GM12878 (cell line): ENCODE data around the gene UBALD2.
A peak's percentile ranks its signal among the peaks of the same experiment; 100 is the strongest.

Source experiments
- CEBPB ChIP-seq, 2 experiments: fragments of 150-350 bp in 1 of 2; IDR thresholded peaks; 2 replicates each; pipeline ENCODE4 v1.6.1; 2012 to 2014; ENCODE audit warnings: low read depth in 2 of 2, low read length in 2 of 2, borderline replicate concordance in 1 of 2, inconsistent platforms in 1 of 2
- KDM1A ChIP-seq: fragments of 200-600 bp; sonication (generic); IDR thresholded peaks from 2 replicates; pipeline ENCODE4 v1.6.1; 2016; ENCODE audit warnings: borderline replicate concordance
- MXI1 ChIP-seq: fragments of 150-350 bp; IDR thresholded peaks from 2 replicates; pipeline ENCODE4 v1.6.1; 2011; ENCODE audit warnings: low read depth, mild to moderate bottlenecking, inconsistent platforms, low read length, improper control_type of control experiment
- TF ChIP-seq, protein P1 (sequence below): IDR thresholded peaks from 2 replicates; pipeline ENCODE4 v1.6.1; 2011; ENCODE audit warnings: low read depth, mild to moderate bottlenecking, low read length, moderate library complexity, borderline replicate concordance; ENCODE audit errors: extremely low read depth

DNA sequence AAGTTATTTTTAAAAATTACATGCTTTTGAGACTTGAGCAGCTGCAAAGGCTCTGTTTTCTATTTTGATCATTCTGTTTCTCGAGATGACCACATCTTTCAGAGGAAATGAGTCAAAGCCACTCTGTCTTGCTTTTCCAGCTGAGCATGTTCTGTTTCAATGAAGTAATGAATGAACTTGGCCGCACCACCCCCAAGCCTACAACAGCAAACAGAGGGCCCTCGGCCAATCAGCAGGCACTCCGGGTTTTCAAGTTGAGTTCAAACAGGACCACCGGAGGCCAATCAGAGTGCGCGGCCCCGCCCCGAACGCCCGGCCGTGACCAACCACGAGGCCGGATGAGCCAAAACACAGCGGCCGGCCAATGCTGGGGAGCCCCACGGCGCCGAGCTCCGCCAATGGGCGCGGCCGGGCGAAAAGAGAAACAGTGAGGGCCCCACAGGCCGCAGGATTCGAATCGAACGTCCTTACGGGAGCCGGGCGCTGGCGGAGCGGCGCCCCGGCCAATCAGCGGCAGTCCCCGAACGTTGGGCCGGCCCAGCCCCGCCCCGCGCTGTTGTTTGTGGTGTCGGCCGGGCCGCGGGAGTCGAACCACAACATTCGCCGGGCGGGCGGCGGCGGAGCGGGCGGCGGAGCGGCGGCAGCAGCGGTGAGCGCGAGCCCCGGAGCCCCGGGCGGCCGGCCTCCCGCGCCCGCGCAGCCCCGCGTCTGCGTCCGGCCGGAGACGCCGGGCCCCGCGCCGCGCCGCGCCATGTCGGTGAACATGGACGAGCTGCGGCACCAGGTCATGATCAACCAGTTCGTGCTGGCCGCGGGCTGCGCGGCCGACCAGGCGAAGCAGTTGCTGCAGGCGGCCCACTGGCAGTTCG lies at the start of gene UBALD2:
- TF ChIP-seq MXI1 (peak; percentile 92), CEBPB (IDR thresholded peaks at IDR 0.05; ENCODE audit: borderline replicate concordance in 1 of 2, low read depth in 2 of 2, low read length in 2 of 2) (no peak), KDM1A (no peak)
- TF ChIP-seq, protein P1, sequence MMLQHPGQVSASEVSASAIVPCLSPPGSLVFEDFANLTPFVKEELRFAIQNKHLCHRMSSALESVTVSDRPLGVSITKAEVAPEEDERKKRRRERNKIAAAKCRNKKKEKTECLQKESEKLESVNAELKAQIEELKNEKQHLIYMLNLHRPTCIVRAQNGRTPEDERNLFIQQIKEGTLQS, result 0 out of 2 replicates have a peak, but pooled peaks have one; percentile 14
